Neural cell (in vitro differentiated cells): ENCODE measurements around the gene IFNGR1.

Source experiments
- EZH2 ChIP-seq: fragments of 200-600, 300-800 bp; shearing (Covaris generic), sonication (generic); IDR thresholded peaks from 2 replicates; pipeline ENCODE4 v1.6.1; 2014; ENCODE audit warnings: antibody characterized with exemption, low read length, borderline replicate concordance, mild to moderate bottlenecking; ENCODE audit not compliant: insufficient read depth, poor library complexity, severe bottlenecking
- MXI1 ChIP-seq: fragments of 450-650 bp; conservative IDR thresholded peaks from 2 replicates; pipeline ENCODE4 v1.6.1; 2014; ENCODE audit warnings: antibody characterized with exemption, mild to moderate bottlenecking; ENCODE audit not compliant: poor library complexity, severe bottlenecking
- SMC3 ChIP-seq: fragments of 450-650 bp; conservative IDR thresholded peaks from 2 replicates; pipeline ENCODE4 v1.6.1; 2014; ENCODE audit warnings: antibody characterized with exemption, mild to moderate bottlenecking, moderate library complexity; ENCODE audit not compliant: poor library complexity
- TAF1 ChIP-seq: IDR thresholded peaks from 2 replicates; pipeline ENCODE4 v1.6.1; 2012; ENCODE audit warnings: low read depth
- TF ChIP-seq, protein P1 (sequence below): fragments of 450-650 bp; IDR thresholded peaks from 2 replicates; pipeline ENCODE4 v1.5.1; 2014; ENCODE audit warnings: antibody characterized with exemption, mild to moderate bottlenecking, moderate library complexity; ENCODE audit not compliant: poor library complexity, severe bottlenecking

DNA sequence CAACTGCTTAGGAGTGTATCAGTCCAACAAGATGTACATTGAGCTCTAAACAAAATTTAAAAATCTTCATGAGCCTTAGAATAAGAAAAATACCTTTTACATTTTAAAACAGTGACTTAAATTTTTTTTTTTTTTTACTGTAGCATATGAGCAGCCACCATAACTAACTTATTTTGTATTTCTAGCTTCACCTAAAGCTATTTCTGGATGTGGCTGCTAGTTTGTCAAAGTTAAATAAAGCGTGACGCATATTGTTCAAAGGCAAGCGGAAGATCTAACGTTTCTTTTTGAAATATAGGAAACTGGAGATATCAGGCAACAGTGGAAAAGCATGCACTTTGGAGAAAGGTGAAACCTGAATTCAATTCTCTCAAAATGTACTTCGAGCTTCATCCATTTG, 42.5 kb downstream of the IFNGR1 start:
- TF ChIP-seq SMC3 (no peak), TAF1 (no peak), MXI1 (no peak), EZH2 (no peak)
- TF ChIP-seq, protein P1, sequence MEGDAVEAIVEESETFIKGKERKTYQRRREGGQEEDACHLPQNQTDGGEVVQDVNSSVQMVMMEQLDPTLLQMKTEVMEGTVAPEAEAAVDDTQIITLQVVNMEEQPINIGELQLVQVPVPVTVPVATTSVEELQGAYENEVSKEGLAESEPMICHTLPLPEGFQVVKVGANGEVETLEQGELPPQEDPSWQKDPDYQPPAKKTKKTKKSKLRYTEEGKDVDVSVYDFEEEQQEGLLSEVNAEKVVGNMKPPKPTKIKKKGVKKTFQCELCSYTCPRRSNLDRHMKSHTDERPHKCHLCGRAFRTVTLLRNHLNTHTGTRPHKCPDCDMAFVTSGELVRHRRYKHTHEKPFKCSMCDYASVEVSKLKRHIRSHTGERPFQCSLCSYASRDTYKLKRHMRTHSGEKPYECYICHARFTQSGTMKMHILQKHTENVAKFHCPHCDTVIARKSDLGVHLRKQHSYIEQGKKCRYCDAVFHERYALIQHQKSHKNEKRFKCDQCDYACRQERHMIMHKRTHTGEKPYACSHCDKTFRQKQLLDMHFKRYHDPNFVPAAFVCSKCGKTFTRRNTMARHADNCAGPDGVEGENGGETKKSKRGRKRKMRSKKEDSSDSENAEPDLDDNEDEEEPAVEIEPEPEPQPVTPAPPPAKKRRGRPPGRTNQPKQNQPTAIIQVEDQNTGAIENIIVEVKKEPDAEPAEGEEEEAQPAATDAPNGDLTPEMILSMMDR: no peak
